DMS79 treated with DMSO at 0.1 percent for 48 hours (cell line): ENCODE data around the gene FAM114A1.
"Not testable (repeated sequence)": the region's sequence is repeated elsewhere in the genome, so short reads cannot be mapped to it uniquely, and the experiment has no call there.

ENCODE experiments used
- DNase-seq: peaks from one replicate; lab custom pipeline; 2025; lab: John Stamatoyannopoulos, UW

FAM114A1 gene

GRCh38 chr4:38967260-38968095, 99.9 kb downstream of the FAM114A1 start:
- no peak for DNase-seq

GRCh38 chr4:38968668-38969067, 101.1 kb downstream of the FAM114A1 start:
- DNase-seq = no peak

GRCh38 chr4:38976308-38976707, 108.7 kb downstream of the FAM114A1 start:
- no peak for DNase-seq

GRCh38 chr4:38979081-38979480, 111.5 kb downstream of the FAM114A1 start:
- no peak for DNase-seq

GRCh38 chr4:38979511-38980230, 112.1 kb downstream of the FAM114A1 start:
- DNase-seq = no peak

GRCh38 chr4:38980903-38981676, 113.5 kb downstream of the FAM114A1 start:
- DNase-seq = no peak

GRCh38 chr4:38982361-38983095, 114.9 kb downstream of the FAM114A1 start:
- no peak for DNase-seq

- DNase-seq = no peak
Measured at GRCh38 chr4:38983291-38983690, 115.7 kb downstream of the FAM114A1 start.

GRCh38 chr4:38983787-38984598, 116.4 kb downstream of the FAM114A1 start:
- DNase-seq = no peak

GRCh38 chr4:38985410-38986100, 117.9 kb downstream of the FAM114A1 start:
- DNase-seq = no peak

- DNase-seq = no peak
Measured at GRCh38 chr4:38987491-38987890, 119.9 kb downstream of the FAM114A1 start.

GRCh38 chr4:38988353-38988752, 120.7 kb downstream of the FAM114A1 start:
- DNase-seq = not testable (repeated sequence)

GRCh38 chr4:38989487-38989886, 121.9 kb downstream of the FAM114A1 start:
- DNase-seq = no peak

- DNase-seq = no peak
Measured at GRCh38 chr4:38990241-38990640, 122.6 kb downstream of the FAM114A1 start.

- no peak for DNase-seq
Measured at GRCh38 chr4:38993683-38994082, 126.1 kb downstream of the FAM114A1 start.

- DNase-seq = no peak
Measured at GRCh38 chr4:38994135-38994534, 126.5 kb downstream of the FAM114A1 start.
